CD4-positive, alpha-beta T cell treated with Interleukin-10 for 1 hour (primary cell): ENCODE data around the gene ITGB2.
A peak's percentile ranks its signal among the peaks of the same experiment; 100 is the strongest.

Source experiments
- DNase-seq: peaks from one replicate; pipeline ENCODE4 v3.0.0-alpha.2; 2020

ITGB2 gene

DNA sequence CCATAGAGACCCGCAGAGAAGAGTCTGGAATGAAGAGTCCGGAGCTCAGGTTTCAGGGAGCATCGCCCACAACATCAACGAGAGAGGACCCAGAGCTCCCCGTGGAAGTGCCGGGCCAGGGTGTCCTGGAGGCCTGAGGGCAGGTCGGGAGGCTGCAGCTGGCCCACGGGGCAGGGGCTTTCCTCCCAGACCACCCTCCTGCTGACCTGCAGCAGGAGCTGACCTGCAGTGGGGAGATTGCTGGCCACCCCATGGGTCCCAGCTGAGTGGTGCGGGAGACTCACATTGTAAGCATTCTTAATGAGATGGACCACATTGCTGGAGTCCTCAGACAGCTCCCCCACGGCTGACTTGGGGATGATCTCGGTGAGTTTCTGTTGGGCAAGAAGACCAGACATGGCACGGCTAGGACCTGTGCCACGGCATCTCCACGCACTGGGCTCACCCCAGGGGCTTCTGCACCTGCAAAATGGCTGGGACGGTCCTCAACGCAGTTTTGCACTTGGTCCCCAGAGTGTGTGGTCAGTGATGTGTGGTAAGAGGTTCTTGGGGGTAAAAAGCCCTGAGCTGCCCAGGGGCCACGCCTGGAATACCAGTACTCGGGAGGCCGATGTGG, 25.9 kb downstream of the ITGB2 start:
- no peak for DNase-seq

DNA sequence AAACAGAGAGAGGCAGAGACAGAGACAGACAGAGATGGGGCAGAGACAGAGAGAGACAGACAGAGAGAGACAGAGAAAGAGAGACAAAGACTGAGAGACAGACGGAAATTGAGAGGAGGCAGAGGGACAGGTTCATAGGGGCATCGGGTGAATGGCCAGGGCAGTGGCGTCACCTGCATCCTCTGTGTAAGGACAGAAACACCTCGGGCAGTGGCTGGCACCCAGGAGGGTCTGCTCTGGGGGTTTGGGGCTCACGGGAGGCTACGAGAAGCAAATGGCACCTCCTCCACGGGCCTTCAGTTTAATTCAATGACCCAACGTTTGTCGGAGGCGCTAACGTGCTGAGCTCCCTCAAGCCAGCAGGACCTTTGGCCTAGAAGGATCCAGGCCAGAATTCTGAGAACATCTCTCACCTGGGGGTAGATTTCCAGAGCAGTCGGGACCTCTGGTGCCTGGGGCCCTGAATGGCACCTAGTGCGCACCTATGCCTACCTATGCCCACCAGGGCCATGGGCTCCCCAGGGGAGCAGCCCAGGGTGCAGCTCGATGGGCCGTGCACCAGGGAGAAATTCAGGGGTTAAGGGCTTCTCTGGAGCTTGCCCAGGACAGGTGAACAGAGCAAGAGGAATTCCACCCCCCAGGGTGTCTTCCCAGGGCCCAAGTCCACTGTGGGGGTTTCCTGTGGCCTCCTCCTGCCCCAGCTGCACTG, 26.6 kb downstream of the ITGB2 start:
- DNase-seq: no peak

DNA sequence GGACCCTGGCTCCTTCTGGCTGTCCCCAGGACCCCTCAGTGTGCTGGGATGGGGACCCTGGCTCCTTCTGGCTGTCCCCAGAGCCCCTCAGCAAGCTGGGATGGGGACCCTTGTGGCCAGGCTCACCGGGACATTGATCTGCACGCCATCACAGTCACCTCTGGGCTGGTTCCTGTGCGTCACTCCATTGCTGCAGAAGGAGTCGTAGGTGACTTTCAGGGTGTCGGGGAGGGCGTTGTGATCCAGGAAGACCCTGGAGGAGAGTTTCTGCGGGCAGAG, 27.5 kb downstream of the ITGB2 start:
- no peak for DNase-seq

DNA sequence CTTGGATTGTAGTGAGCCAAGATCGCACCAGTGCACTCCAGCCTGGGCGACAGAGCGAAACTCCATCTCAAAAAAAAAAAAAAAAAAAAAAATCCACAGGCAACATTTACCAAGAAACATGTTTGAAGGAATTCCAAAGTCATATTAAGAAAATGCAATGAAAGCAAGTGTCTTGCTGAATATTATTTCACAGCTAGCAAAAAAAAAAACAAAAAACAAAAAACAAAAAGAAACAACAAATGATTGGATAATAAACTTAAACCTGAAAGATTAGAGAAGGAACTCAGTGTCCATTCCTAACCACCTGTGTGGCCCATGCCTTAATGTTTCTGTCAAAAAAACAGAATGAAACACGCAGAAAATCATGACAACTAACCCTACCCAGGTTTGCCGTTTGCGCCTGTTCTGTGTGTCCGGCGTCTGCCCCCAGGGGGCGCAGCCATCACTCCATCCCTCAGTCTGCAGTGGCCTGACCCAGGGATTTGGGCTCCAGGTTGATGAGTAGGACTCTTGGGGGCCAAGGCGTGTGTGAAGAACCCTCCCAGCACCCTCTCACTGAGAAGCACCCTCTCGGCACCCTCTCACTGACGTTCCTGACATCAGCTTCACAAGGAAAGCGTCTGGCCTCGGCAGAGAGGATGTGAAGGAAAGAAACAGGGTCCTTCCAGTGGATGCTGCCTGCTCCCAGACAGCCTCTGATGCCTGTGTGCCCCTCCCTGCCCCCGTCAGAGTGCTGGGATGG, 28.0 kb downstream of the ITGB2 start:
- peak; percentile 82 for DNase-seq

DNA sequence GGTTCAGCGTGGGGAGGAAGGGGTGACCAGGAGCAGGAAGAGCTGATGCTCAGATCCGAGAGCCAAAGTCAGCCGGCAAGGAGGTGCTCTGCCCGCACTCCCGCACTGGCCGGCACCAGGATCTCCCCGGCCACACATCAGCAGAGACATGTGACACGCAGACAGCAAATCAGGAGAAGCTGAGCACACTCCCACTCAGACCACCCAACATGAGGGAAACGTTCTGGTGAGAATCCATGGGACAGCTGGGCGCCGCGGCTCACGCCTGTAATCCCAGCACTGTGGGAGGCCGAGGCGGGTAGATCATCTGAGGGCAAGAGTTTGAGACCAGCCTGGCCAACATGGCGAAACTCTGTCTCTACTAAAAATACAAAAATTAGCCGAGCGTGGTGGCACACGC, 28.6 kb downstream of the ITGB2 start:
- DNase-seq: no peak

DNA sequence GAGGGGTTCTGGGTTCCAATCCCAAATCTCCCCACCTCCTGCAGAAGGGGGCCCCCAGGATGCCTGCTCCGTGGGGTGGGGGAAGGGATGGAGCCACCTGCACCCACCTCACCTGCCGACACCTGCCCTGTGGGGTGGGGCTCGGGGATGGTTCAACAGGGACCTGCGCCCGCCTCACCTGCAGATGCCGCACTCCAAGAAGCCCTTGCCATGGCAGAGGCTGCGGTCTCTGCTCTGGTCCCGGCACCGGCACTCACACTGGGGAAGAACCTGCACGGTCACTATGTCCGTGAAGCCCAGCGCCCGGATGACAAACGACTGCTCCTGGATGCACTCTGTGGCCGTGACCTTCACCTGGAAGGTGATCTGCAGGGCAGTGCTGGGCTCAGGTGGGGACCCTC, 29.1 kb downstream of the ITGB2 start:
- DNase-seq: no peak

DNA sequence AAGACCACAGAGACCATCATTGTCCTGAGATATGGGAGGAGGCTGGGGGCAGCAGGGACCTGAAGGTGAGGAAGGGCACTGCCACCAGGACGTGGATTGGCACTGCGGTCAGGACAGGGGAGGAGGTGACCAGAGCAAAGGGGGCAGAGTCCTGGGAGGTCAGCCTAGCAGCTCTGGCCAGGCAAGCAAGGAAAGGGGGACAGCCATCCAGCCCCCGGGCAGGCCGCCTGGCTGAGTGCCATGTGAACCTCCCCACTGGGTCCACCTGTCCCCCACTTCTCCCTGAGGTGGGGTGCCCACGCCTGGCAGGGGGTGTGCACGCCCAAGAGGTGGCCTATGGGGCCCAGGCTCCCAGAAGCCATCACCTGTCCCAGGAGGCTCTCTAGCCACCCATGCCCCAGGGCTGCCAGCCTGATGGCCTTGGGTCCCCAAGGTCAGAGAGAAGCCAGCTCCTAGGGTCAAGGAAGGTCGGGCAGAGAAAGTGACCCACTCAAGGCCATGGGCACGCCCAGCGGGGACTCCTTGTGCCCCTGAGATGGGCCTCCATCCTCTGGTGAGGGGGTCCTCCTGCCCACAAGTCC, 29.6 kb downstream of the ITGB2 start:
- no peak for DNase-seq

DNA sequence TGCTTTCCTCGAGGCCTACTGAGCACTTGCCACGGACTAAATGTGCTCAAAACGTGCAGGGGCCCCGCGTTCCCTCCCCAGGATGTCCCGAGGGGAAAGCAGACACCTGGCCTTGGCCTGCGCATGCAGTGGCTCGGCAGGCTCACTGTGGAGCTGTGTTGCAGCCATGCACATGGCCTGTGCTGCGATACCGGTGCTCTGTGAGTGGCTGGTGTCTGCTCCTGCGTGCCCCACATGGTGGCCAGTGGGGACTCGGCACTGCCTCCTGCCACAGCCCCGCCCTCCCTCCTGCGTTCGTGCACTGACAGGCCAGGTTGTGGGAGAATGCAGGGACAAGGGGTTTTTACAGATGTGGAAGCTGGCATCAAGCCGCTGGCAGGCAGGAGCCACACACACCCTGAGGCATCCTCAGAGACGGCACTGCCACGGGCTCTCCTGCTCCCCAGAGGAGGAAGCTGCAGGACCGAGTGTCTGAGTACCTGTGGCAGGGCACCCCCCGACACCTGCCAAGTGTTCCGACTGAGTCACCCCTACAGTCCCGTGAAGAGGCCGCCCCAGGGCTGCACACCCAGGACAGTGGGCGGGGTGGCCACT, 30.3 kb downstream of the ITGB2 start:
- DNase-seq: no peak

DNA sequence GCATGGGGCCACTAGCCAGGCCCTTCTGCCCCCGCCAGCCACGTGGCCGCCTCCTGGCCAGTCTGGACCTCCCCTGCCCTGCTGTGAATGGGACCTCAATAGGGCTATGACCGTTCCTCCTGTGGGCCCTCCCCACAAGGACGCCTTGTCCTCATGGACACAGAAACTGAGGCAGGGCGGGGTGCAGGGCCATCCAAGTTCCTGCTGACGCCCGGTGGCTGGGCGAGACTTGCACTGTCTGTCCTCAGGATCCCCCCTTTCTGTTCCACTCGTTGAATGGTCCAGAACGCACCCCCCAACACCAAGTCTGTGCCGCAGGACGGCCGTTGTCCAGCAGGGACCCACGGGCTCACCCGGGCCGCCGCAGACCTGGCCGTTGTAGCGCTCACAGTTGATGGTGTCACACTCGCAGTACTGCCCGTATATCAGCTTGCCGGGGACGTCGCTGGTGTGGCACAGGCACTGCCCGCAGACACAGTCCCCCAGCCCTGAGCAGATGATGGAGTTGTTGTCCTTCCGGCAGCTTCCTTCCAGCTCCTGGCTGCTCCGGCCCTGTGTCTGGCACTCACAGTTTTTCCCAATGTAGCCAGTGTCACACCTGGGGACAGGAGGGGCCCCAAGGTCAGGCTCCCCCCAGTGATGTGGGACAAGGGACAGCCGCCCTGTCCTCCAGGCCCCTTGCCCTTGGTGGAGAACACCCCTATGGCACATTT, 30.9 kb downstream of the ITGB2 start:
- no peak for DNase-seq

DNA sequence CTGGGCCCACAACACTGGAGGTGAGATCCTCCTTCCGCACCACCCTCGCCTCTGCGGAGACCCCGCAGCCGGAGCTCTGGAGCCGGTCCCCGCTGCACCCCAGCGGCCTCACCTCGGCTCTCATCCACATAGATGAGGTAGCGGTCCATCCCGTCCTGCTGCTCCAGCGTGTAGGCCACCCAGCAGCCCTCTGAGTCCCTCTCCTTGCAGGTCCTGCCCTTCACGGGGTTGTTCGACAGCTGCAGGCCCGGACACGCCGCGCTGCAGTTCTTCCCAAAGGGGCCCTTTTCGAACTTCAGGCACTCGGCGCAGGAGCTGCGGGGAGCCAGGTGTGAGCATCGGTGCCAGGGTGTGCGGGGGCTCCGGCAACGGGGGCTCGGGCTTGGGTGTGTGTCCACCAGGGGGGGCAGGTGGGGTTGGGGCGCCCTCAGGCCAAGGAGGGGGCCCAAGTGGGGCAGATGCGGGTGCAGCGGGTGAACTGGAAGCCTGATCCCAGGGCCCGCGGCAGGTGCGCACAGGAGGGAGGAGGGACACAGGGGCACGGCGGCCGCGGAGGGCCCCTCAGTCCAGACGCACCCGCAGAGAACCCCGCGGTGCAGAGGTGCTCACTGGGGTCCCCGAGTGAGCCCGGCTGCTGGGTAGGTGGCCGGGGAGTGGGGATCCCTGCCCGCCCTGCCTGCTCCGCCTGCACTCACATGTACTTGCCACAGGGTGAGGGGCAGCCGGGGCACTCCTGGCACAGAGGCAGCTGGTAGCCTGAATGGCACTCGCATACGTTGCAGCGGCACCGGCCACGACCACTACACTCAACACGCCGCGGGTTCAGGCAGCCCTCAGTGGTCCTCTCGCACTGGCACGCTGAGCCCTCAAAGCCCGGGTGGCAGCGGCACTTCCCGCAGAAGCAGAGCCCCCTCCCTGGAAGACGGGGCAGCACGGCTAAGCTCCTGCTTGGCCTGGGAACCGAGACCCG, 31.8 kb downstream of the ITGB2 start:
- DNase-seq: no peak

DNA sequence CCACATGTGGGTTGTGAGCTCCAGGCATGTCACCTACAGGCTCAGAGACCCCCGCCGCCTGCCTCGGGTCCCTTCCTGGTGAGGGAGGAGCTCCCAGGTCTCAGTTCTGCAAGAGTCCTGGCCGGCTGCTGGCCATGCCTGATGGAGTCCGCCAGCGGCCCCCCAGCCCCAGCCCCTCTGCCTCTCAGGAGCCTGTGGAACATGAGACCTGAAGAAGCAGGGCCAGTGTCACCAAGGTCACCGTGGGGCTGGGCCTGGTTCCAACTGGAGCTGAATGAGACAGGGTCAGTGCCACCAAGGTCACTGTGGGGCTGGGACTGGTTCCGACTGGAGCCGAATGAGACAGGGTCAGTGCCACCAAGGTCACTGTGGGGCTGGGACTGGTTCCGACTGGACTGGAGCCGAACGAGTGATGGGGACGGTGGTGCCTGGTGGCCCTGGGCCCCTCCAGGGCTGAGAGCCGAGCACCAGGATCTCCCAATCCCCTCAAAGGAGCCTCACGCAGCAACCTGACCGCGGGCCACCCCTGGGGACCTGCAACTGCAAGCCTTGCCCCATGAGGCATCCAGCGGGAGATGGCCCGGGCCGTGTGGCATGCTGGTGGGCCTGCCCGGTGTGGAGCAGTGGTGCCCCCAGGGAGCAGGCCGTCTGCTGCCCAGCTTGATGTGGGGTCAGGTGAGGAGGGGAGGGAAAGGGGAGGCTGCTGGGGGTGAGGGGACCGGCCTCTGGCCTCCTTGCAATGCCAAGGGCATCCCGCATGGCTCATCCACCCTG, 32.7 kb downstream of the ITGB2 start:
- DNase-seq: no peak

DNA sequence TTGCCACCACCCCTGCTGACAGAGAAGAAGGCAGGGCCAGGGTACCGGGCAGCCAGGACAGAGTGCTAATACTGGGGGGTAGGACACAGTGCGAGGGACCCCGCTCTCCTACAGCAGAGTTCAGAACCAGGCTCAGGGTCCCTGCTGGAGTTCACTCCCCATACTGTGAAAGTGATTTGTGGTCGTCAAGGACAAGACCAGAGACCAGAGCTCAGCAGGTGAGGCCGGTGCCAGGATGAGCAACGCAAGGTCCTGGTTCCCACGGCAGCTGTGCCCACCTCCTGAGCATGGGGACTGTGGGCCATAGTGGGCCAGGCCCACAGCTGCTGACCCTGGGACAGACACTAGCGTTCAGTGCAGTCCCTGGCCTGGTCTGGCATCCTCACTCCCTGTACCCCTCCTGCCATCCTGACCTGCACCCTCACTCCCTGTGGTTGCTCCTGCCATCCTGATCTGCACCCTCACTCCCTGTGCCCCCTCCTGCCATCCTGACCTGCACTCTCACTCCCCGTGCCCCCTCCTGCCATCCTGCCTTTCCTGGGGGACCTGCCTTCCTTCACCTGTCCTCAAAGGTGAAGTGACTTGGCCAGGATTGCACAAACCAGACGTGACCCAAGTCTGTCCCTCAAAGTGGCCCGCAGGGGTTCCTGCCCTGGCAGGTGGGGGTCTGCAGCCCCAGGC, 33.4 kb downstream of the ITGB2 start:
- DNase-seq: no peak

DNA sequence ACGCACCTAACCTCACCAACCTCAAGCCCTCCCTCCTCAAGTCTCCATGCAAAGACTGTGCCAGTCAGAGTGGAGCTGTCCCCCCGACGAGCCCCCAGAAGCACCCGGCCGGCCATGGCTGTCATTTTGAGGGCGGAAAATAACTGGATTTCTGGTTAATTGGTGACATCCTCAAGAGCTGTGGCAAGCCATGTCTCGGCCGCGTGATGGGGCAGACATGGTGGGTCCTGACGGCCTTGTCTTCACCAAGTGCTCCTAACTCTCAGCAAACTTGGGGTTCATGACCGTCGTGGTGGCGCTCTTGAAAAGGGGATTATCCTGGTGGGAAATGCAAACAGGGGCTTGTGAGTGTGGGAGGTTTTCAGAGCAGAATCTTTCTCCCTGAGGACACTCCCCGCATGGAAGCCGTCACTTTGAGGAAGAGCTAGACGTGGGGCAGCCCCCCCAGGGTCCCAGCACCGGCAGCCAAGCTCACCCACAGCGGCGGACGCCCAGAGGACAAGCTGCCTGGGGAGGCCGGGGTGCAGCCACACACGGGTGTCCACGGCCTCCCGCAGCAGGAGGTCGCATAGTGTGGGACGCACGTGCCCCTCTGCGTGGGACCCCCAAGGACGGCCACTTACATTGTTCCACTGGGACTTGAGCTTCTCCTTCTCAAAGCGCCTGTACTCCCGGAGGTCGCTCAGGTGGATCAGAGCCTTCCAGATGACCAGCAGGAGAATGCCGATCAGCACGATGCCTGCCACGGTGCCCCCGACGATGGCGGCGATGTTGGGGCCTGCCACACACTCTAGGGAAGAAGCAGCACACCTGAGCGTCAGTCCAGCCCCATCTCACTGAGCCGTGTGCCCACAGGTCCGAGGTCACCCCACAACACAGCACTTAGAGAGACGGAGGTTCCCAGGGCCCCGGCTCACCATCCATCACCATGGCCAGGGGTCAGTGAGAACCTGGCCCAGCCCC, 34.3 kb downstream of the ITGB2 start:
- no peak for DNase-seq

DNA sequence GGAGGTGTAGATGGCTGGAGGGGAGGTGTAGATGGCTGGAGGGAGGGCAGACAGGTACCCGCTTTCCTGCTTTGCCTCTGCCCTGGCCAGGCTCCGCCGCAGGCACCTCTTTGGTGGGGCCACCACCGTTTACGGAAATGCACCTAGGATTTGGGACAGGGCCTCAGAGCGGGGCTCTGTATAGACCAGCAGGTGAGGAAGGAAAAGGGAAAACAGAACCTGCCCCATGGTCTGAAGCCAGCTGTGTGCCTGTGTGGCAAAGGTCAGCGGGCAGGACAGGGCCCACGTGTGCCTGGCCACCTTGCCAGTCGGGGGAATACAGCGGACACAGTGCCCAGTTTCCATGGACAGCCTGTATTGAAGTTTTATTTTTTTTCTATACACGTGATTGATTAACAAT, 35.1 kb downstream of the ITGB2 start:
- DNase-seq: no peak

DNA sequence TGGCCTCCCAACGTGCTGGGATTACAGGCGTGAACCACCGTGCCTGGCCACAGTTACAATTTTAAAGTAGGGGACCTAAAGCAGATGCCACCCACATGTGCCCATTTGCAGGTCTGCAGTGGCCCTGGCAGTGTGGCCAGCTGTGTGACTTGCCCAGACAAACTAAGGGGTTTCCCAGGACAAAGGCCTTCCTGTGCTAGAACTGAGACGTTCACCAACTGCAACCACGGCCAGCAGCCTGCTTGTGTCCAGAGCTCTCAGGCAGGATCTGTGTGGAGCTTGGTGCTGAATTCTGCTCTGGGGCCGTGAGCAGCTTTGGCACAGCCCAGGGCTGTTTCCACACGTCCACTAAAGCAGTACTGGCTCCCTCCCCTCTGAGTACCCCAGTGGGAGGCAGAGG, 36.6 kb downstream of the ITGB2 start:
- no peak for DNase-seq

DNA sequence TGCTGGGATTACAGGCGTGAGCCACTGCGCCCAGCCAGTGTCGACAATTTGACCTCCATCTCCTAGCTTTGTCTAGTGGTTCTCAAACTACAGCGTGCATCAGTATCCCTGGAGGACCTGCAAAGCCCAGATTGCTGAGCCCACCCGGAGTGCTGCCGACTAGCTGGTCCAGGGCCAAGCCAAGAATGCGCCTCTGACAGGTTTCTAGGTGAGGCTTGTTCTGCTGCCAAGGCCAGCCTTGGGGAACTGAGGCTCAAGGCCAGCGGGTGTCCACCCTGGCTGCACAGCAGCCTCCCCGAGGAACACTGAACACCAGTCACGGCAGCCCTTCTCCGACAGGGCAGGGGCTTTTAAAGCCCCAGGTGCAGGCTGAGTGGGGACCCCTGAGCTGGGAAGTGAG, 37.4 kb downstream of the ITGB2 start:
- DNase-seq: no peak

DNA sequence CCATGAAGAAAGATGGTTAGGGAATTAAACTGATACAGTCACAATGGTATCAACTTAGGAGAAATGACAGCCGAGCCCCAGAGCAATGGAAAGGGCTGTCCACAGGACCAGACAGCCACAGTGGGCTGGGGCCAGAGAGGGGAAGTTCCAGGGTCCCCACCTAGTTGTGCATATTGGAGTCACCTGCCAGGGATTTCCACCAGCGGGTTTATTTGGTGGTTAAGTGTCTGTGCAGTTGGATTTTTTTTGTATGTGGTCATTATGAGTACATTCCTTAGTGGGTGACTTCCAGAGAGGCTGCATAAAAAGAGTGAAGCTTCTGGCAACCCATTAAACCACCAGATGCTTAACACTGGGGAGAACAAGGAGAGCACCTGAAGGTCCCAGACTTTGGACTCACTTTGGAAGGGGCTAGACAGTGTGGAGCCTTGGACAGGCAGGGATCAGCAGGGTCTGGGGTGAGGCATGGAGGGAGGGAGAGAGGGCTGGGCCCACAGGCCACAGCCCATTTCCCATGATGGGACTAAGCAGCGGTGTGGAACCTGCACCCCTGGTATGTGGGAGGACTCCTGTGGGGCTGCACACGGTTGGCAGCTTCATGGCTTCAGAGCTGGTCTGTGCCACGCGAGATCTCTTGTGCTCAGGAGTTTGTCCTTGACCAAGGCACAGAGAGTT, 39.4 kb downstream of the ITGB2 start:
- peak; percentile 29 for DNase-seq

DNA sequence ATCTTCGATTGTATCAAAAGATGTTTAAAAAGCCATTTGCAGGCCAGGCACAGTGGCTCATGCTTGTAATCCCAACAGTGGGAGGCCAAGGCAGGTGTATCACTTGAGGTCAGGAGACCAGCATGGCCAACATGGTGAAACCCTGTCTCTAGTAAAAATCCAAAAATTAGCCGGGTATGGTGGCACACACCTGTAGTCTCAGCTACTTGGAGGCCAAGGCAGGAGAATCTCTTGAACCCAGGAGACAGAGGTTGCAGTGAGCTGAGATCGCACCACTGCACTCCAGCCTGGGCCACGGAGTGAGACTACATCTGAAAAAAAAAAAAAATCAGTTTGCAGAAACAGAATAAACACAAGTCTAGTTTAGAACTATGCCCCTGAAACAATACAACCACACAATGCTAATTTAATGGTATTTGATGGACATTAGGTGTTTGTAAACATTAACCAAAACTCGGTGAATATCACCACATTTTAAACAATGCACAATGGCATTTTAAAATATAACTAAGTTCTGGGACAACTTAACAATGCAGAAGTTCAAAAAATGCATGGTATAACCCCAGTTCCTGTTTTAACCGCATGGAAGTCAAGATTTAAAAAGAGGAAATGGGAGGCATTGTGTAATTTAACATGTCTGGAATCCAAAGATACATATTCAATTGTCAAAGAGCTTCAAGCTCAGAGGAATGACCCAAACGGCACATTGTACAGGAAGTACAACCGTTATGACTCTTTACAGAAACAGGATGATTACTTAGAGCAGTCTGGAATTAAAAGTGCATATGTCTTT, 40.1 kb downstream of the ITGB2 start:
- DNase-seq: peak; percentile 19
